ENCODE results near the gene ABHD16A.

Gene ABHD16A

DNA sequence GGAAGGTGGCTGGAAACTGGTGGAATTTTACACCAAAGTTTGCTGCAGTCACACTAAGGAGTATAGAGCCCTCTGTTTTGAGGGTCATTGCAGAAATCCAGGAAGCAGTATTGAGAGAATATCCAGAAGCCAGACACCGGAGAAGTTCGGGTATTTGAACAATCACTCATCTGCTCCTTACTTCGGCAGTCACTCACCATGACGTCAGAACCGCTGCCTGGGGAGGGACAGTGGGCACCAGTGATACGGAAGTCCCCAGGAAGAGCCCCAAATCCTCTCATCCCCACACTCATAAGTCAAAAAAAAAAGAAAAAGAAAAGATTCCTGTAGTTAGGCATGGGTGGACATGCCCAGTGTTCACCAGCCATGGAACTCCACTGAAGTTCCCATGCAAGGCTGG, 26.2 kb downstream of the ABHD16A start:
- Histone ChIP-seq H3K79me2 (ENCODE audit: insufficient read depth, low read length) (no peaks in the 10 kb centered on the region), H3K4me1 (ENCODE audit: insufficient read depth, low read length, poor library complexity, severe bottlenecking) (peaks cover 8% of the 10 kb centered on the region), H3K9me2 (replicated peaks; ENCODE audit: low read depth, low read length) (no peaks in the 10 kb centered on the region), H3K4me3 (ENCODE audit: low read length, poor library complexity, severe bottlenecking) (no peak overlapping the region), H3F3A (ENCODE audit: low read depth) (no peaks in the 10 kb centered on the region), H3K4me2 (ENCODE audit: low read depth, low read length, poor library complexity, severe bottlenecking) (no peak overlapping the region), H3K27me3 (ENCODE audit: insufficient read depth, low read length, poor library complexity, severe bottlenecking) (no peaks in the 10 kb centered on the region), H3K9ac (ENCODE audit: low read depth, low read length, poor library complexity, severe bottlenecking) (no peak overlapping the region), H3K9me3 (ENCODE audit: insufficient read depth, low read depth, low read length) (no peaks in the 10 kb centered on the region), H2AFZ (ENCODE audit: low read length) (no peak overlapping the region), H3K36me3 (ENCODE audit: insufficient read depth, low read length) (peaks cover 6% of the 10 kb centered on the region; the same call in 1 of the 2 replicates), H4K20me1 (ENCODE audit: insufficient read depth, low read length, poor library complexity, severe bottlenecking) (no peaks in the 10 kb centered on the region)
- TF ChIP-seq, protein P1, sequence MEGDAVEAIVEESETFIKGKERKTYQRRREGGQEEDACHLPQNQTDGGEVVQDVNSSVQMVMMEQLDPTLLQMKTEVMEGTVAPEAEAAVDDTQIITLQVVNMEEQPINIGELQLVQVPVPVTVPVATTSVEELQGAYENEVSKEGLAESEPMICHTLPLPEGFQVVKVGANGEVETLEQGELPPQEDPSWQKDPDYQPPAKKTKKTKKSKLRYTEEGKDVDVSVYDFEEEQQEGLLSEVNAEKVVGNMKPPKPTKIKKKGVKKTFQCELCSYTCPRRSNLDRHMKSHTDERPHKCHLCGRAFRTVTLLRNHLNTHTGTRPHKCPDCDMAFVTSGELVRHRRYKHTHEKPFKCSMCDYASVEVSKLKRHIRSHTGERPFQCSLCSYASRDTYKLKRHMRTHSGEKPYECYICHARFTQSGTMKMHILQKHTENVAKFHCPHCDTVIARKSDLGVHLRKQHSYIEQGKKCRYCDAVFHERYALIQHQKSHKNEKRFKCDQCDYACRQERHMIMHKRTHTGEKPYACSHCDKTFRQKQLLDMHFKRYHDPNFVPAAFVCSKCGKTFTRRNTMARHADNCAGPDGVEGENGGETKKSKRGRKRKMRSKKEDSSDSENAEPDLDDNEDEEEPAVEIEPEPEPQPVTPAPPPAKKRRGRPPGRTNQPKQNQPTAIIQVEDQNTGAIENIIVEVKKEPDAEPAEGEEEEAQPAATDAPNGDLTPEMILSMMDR (conservative IDR thresholded peaks at IDR 0.05; ENCODE audit: low read length): no peak
- no peak for TF ChIP-seq EZH2phosphoT487 (IDR thresholded peaks at IDR 0.05; ENCODE audit: borderline replicate concordance)

DNA sequence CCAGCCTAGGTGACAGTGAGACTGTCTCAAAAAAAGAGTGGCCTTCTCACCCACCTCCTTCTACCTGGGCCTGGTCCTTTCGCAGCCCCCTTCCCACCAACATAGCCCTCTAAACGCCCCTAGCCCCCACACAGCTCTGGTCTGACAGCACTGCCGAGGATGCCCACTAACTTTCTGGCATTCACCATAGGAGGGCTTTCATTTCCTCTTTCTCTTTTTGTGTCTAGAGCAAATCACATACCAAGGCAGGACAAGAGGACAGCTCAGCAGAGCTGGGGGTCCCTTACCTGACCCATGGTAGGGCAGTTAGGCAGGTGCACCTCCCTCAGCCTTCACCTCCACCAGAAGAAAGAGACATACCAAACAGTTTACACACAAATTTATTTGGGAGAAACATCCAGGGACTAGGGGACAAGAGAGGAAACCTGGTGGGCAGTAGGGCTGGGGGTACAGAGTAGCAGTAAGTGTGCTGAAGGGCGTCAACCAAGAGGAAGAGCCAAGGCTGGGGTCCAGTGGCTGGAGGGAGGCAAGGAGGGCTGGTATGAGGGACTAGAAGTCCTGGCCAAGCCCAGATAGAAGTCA, 26.7 kb downstream of the ABHD16A start:
- Histone ChIP-seq H4K20me1 (ENCODE audit: insufficient read depth, low read length, poor library complexity, severe bottlenecking) (no peaks in the 10 kb centered on the region), H3K79me2 (ENCODE audit: insufficient read depth, low read length) (no peaks in the 10 kb centered on the region), H3K4me2 (ENCODE audit: low read depth, low read length, poor library complexity, severe bottlenecking) (no peak overlapping the region), H3K9me3 (ENCODE audit: insufficient read depth, low read depth, low read length) (no peaks in the 10 kb centered on the region), H2AFZ (ENCODE audit: low read length) (no peak overlapping the region), H3K27me3 (ENCODE audit: insufficient read depth, low read length, poor library complexity, severe bottlenecking) (no peaks in the 10 kb centered on the region), H3F3A (ENCODE audit: low read depth) (no peaks in the 10 kb centered on the region), H3K36me3 (ENCODE audit: insufficient read depth, low read length) (peaks cover 11% of the 10 kb centered on the region; the same call in 1 of the 2 replicates), H3K4me3 (ENCODE audit: low read length, poor library complexity, severe bottlenecking) (no peak overlapping the region), H3K9me2 (replicated peaks; ENCODE audit: low read depth, low read length) (no peaks in the 10 kb centered on the region), H3K4me1 (ENCODE audit: insufficient read depth, low read length, poor library complexity, severe bottlenecking) (peaks cover 8% of the 10 kb centered on the region), H3K9ac (ENCODE audit: low read depth, low read length, poor library complexity, severe bottlenecking) (no peak overlapping the region)
- TF ChIP-seq, protein P1 (conservative IDR thresholded peaks at IDR 0.05; ENCODE audit: low read length): no peak
- no peak for TF ChIP-seq EZH2phosphoT487 (IDR thresholded peaks at IDR 0.05; ENCODE audit: borderline replicate concordance)

DNA sequence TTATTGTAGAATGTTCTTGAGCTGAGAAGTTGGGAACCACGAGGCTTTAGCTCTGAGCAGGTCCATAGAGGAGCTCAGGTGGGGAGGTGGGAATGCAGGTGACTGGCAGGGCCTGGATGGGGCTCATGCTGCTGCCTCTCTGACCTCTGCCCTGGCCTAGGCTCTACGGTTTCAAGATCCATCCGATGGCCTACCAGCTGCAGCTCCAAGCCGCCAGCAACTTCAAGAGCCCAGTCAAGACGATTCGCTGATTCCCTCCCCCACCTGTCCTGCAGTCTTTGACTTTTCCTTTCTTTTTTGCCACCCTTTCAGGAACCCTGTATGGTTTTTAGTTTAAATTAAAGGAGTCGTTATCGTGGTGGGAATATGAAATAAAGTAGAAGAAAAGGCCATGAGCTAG, 33.4 kb downstream of the ABHD16A start, which contains the start of gene LY6G5B:
Gene LY6G5B (plus strand): TSS at position 301 of the 400 bp plus-strand sequence. CDS start 975 bp downstream, outside the sequence.
- Histone ChIP-seq H3K9me2 (replicated peaks; ENCODE audit: low read depth, low read length) (no peaks in the 10 kb centered on the region), H2AFZ (ENCODE audit: low read length) (no peak within 1 kb of the TSS), H3K79me2 (ENCODE audit: insufficient read depth, low read length) (peaks cover 51% of the 10 kb centered on the region), H4K20me1 (ENCODE audit: insufficient read depth, low read length, poor library complexity, severe bottlenecking) (peaks cover 22% of the 10 kb centered on the region), H3F3A (ENCODE audit: low read depth) (no peaks in the 10 kb centered on the region), H3K4me1 (ENCODE audit: insufficient read depth, low read length, poor library complexity, severe bottlenecking) (peaks cover 24% of the 10 kb centered on the region), H3K4me3 (ENCODE audit: low read length, poor library complexity, severe bottlenecking) (no peak within 1 kb of the TSS), H3K36me3 (ENCODE audit: insufficient read depth, low read length) (peaks cover 54% of the 10 kb centered on the region; the same call in 1 of the 2 replicates), H3K9ac (ENCODE audit: low read depth, low read length, poor library complexity, severe bottlenecking) (peak within 1 kb of the TSS; percentile 98), H3K4me2 (ENCODE audit: low read depth, low read length, poor library complexity, severe bottlenecking) (peak within 1 kb of the TSS; percentile 99), H3K27me3 (ENCODE audit: insufficient read depth, low read length, poor library complexity, severe bottlenecking) (no peaks in the 10 kb centered on the region), H3K9me3 (ENCODE audit: insufficient read depth, low read depth, low read length) (no peaks in the 10 kb centered on the region)
- TF ChIP-seq, protein P1 (conservative IDR thresholded peaks at IDR 0.05; ENCODE audit: low read length): no peak
- TF ChIP-seq EZH2phosphoT487 (IDR thresholded peaks at IDR 0.05; ENCODE audit: borderline replicate concordance): no peak
